K562 (cell line): Measurements from ENCODE around the gene ZNF48. TPM values are rescaled to one million over a fixed set of nuclear protein-coding genes. Genes with fewer than 3 reads are reported as not detected.

ENCODE experiments used
- CBFB ChIP-seq: sonication (generic); formaldehyde crosslinking; IDR thresholded peaks from 2 replicates; pipeline ENCODE4 v1.4.0; 2020; ENCODE audit warnings: mild to moderate bottlenecking, missing genetic modification reagents
- CC2D1A ChIP-seq: fragments of 450-650 bp; IDR thresholded peaks from 2 replicates; pipeline ENCODE4 v1.6.1; 2017; ENCODE audit warnings: mild to moderate bottlenecking
- ETS1 ChIP-seq: conservative IDR thresholded peaks from 2 replicates; pipeline ENCODE4 v1.6.1; 2011; ENCODE audit warnings: low read depth, mild to moderate bottlenecking, low read length; ENCODE audit not compliant: control insufficient read depth
- MAX ChIP-seq: sonication (generic); formaldehyde crosslinking; IDR thresholded peaks from 2 replicates; pipeline ENCODE4 v1.9.0; 2022; ENCODE audit warnings: mild to moderate bottlenecking, missing genetic modification reagents
- MCM7 ChIP-seq, 2 experiments: fragments of 450-650 bp; IDR thresholded peaks; 2 replicates each; pipeline ENCODE4 v1.6.1; 2016 to 2018
- SMAD4 ChIP-seq: fragments of 250-450 bp; sonication (Bioruptor Pico); conservative IDR thresholded peaks from 2 replicates; pipeline ENCODE4 v1.8.0; 2021; ENCODE audit warnings: inconsistent platforms, mild to moderate bottlenecking, moderate library complexity
- TBP ChIP-seq: optimal IDR thresholded peaks from 2 replicates; pipeline ENCODE3; 2011; ENCODE audit warnings: low read depth, low read length, improper control_type of control experiment
- TRIM25 ChIP-seq: fragments of 450-650 bp; IDR thresholded peaks from 2 replicates; pipeline ENCODE4 v1.7.0; 2016; ENCODE audit warnings: borderline replicate concordance
- XRCC4 ChIP-seq: IDR thresholded peaks from one replicate; pipeline ENCODE4 v1.6.1; 2011; ENCODE audit not compliant: insufficient read depth, insufficient read length; ENCODE audit errors: extremely low read depth
- ZBTB26 ChIP-seq: fragments of 450-650 bp; formaldehyde crosslinking; IDR thresholded peaks from 2 replicates; pipeline ENCODE4 v1.4.0; 2022; ENCODE audit warnings: missing genetic modification characterization
- ZNF133 ChIP-seq: fragments of 250-450 bp; sonication (Bioruptor Pico); IDR thresholded peaks from 2 replicates; pipeline ENCODE4 v1.4.0; 2020; ENCODE audit warnings: mild to moderate bottlenecking
- ZNF217 ChIP-seq: sonication (generic); formaldehyde crosslinking; IDR thresholded peaks from 2 replicates; pipeline ENCODE4 v1.8.0; 2022; ENCODE audit warnings: mild to moderate bottlenecking, missing genetic modification reagents
- ZNF318 ChIP-seq, 2 experiments: fragments of 450-650 bp; IDR thresholded peaks; 2 replicates each; pipeline ENCODE4 v1.6.1; 2016; ENCODE audit warnings: mild to moderate bottlenecking in 2 of 2, borderline replicate concordance in 1 of 2, low read depth in 1 of 2, moderate library complexity in 1 of 2
- ZNF324 ChIP-seq: fragments of 250-450 bp; sonication (Bioruptor Pico); IDR thresholded peaks from 2 replicates; pipeline ENCODE4 v1.4.0; 2020; ENCODE audit warnings: mild to moderate bottlenecking
- ZNF583 ChIP-seq: fragments of 250-450 bp; sonication (Bioruptor Pico); IDR thresholded peaks from 2 replicates; pipeline ENCODE4 v1.4.0; 2020
- polyA plus RNA-seq, 8 experiments: library from polyadenylated mRNA; depleted of rRNA in 4 of 8; stranded (reverse) in 5 of 8; unstranded in 3 of 8; fragments of >200 nt; fragmentation: Nextera tagmentation in 2 of 8; fragmentation: Illumina TruSeq in 1 of 8; extraction: Ambion mirVana in 2 of 8; extraction: Trizol in 1 of 8; gene quantifications; 2 replicates each; pipeline versions ENCODE4 v1.2.1 to v1.2.3, GENCODE V29; 2011 to 2014; ENCODE audit warnings: inconsistent platforms in 1 of 8, missing spikeins in 1 of 8
- total RNA-seq, 7 experiments: library from RNA; depleted of rRNA in 6 of 7; stranded (reverse); fragments of >200 nt in 6 of 7; fragmentation: Illumina TruSeq in 2 of 7; extraction: Trizol in 2 of 7; gene quantifications; 2 replicates each; pipeline versions ENCODE4 v1.2.1 to v1.2.3, GENCODE V29; 2011 to 2021; ENCODE audit warnings: low replicate concordance in 1 of 7

Gene ZNF48
- total and polyA plus RNA-seq, 9 of the 15 experiments (the other 6 are each of a cell fraction or from before 2014, with no cell fraction given): 0.38 to 11.6 (median 4.7) TPM

- TF ChIP-seq ZNF318 (IDR thresholded peaks at IDR 0.05; ENCODE audit: borderline replicate concordance in 1 of 2, low read depth in 1 of 2): 0 out of 4 replicates have a peak, but pooled peaks of 1 of the 2 experiments have one; percentile 60
- no peak for TF ChIP-seq ZNF217
- TF ChIP-seq TRIM25: no peak
- TF ChIP-seq TBP: peak; percentile 99
- no peak for TF ChIP-seq MCM7 (IDR thresholded peaks at IDR 0.05)
- no peak for TF ChIP-seq XRCC4
- TF ChIP-seq ZNF324 (CRISPR knock-in tag): no peak
- no peak for TF ChIP-seq CC2D1A
- no peak; the same call in 1 of the 2 replicates for TF ChIP-seq ZNF583 (CRISPR knock-in tag)
- no peak for TF ChIP-seq ZNF133 (CRISPR knock-in tag)
- peak; percentile 76 for TF ChIP-seq ETS1
- no peak for TF ChIP-seq CBFB (CRISPR knock-in tag)
- peak; percentile 70 for TF ChIP-seq MAX (CRISPR knock-in tag)
- TF ChIP-seq SMAD4: peak; percentile 59; the same call in 1 of the 2 replicates
- no peak for TF ChIP-seq ZBTB26 (CRISPR knock-in tag)
These were observed 50.4 kb downstream of the ZNF48 start, which contains the start of gene SEPHS2 (continued) for GRCh38 chr16:30445408-30446202.
